Measurements from ENCODE around the gene FBXL17.

The FBXL17 gene

GRCh38 chr5:108149369-108149768 is 232.5 kb downstream of the FBXL17 start:
- no peak overlapping the region for H3K4me3 ChIP-seq (ENCODE audit: low read depth, low read length)
- no peak for TF ChIP-seq CTCF (IDR thresholded peaks at IDR 0.05; ENCODE audit: control insufficient read depth, extremely low read depth, insufficient read depth)
- no peak for DNase-seq (ENCODE audit: low read depth)

GRCh38 chr5:108148715-108149139 is 233.2 kb downstream of the FBXL17 start:
- DNase-seq (ENCODE audit: low read depth), result peak; percentile 65
- TF ChIP-seq CTCF (IDR thresholded peaks at IDR 0.05; ENCODE audit: control insufficient read depth, extremely low read depth, insufficient read depth), result peak; percentile 59
- no peak overlapping the region for H3K4me3 ChIP-seq (ENCODE audit: low read depth, low read length)

- H3K4me3 ChIP-seq (ENCODE audit: low read depth, low read length), result no peak overlapping the region
- no peak for DNase-seq (ENCODE audit: low read depth)
- TF ChIP-seq CTCF (IDR thresholded peaks at IDR 0.05; ENCODE audit: control insufficient read depth, extremely low read depth, insufficient read depth), result no peak
Observed at GRCh38 chr5:108146222-108146621, 235.7 kb downstream of the FBXL17 start.

- no peak for DNase-seq (ENCODE audit: low read depth)
- TF ChIP-seq CTCF (IDR thresholded peaks at IDR 0.05; ENCODE audit: control insufficient read depth, extremely low read depth, insufficient read depth), result no peak
- H3K4me3 ChIP-seq (ENCODE audit: low read depth, low read length), result no peak overlapping the region
Observed at GRCh38 chr5:108145351-108145750, 236.5 kb downstream of the FBXL17 start.

- DNase-seq (ENCODE audit: low read depth), result no peak
- no peak for TF ChIP-seq CTCF (IDR thresholded peaks at IDR 0.05; ENCODE audit: control insufficient read depth, extremely low read depth, insufficient read depth)
- no peak overlapping the region for H3K4me3 ChIP-seq (ENCODE audit: low read depth, low read length)
Observed at GRCh38 chr5:108144332-108144731, 237.6 kb downstream of the FBXL17 start.

GRCh38 chr5:108143581-108143980 is 238.3 kb downstream of the FBXL17 start:
- no peak overlapping the region for H3K4me3 ChIP-seq (ENCODE audit: low read depth, low read length)
- TF ChIP-seq CTCF (IDR thresholded peaks at IDR 0.05; ENCODE audit: control insufficient read depth, extremely low read depth, insufficient read depth), result no peak
- no peak for DNase-seq (ENCODE audit: low read depth)

- H3K4me3 ChIP-seq (ENCODE audit: low read depth, low read length), result no peak overlapping the region
- DNase-seq (ENCODE audit: low read depth), result no peak
- no peak for TF ChIP-seq CTCF (IDR thresholded peaks at IDR 0.05; ENCODE audit: control insufficient read depth, extremely low read depth, insufficient read depth)
Observed at GRCh38 chr5:108141676-108142075, 240.2 kb downstream of the FBXL17 start.
